Hepatocyte (in vitro differentiated cells): ENCODE results near the gene YIPF2.

Source experiments
- EZH2 ChIP-seq: fragments of 200-600 bp; sonication (generic); IDR thresholded peaks from 2 replicates; pipeline ENCODE4 v1.6.1; 2016; ENCODE audit warnings: antibody characterized with exemption, mild to moderate bottlenecking, borderline replicate concordance
- EZH2phosphoT487 ChIP-seq: fragments of 200-600 bp; sonication (generic); IDR thresholded peaks from one replicate; pipeline ENCODE4 v1.6.1; 2018; ENCODE audit warnings: antibody characterized with exemption, mild to moderate bottlenecking, low read depth, moderate library complexity; ENCODE audit not compliant: unreplicated experiment, severe bottlenecking
- TF ChIP-seq, protein P1 (sequence below): fragments of 200-600 bp; sonication (generic); IDR thresholded peaks from 2 replicates; pipeline ENCODE4 v1.5.1; 2016; ENCODE audit warnings: antibody characterized with exemption, mild to moderate bottlenecking; ENCODE audit not compliant: poor library complexity

DNA sequence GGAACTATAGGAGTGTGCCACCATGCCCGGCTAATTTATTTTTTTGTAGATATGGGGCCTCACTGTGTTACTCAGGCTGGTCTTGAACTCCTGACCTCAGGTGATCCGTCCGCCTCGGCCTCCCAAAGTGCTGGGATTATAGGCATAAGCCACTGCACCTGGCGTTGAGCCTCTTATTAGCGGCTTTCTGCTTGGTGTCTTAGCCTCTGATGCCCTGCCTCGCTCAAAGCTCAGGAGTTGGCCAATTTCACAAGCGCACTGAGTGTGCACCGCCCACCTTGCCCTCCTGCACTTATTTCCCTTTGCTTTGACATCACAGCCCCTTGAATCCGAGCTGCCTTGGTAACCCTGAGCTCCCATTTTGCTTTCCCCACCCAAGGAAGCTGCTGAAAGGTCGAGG, 10.1 kb downstream of the YIPF2 start:
- TF ChIP-seq, protein P1, sequence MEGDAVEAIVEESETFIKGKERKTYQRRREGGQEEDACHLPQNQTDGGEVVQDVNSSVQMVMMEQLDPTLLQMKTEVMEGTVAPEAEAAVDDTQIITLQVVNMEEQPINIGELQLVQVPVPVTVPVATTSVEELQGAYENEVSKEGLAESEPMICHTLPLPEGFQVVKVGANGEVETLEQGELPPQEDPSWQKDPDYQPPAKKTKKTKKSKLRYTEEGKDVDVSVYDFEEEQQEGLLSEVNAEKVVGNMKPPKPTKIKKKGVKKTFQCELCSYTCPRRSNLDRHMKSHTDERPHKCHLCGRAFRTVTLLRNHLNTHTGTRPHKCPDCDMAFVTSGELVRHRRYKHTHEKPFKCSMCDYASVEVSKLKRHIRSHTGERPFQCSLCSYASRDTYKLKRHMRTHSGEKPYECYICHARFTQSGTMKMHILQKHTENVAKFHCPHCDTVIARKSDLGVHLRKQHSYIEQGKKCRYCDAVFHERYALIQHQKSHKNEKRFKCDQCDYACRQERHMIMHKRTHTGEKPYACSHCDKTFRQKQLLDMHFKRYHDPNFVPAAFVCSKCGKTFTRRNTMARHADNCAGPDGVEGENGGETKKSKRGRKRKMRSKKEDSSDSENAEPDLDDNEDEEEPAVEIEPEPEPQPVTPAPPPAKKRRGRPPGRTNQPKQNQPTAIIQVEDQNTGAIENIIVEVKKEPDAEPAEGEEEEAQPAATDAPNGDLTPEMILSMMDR = no peak
- TF ChIP-seq EZH2 (no peak), EZH2phosphoT487 (no peak)
